HG03103 (cell line): Measurements from ENCODE around the gene USH1C.

Experiments used
- ATAC-seq: cut with Tn5 transposase; IDR thresholded peaks from one replicate; pipeline ENCODE4 v1.9.1; 2021; ENCODE audit warnings: low read depth; ENCODE audit not compliant: unreplicated experiment

USH1C gene

GRCh38 chr11:17544181-17544622 is at the start of gene USH1C:
TSS of gene USH1C (minus strand) at chr11:17544416. CDS start at chr11:17544307, 109 bp downstream.
- ATAC-seq: no peak

- ATAC-seq: no peak
Measured at GRCh38 chr11:17593466-17594245, 49.4 kb upstream of the USH1C start.

- ATAC-seq: no peak
Measured at GRCh38 chr11:17591293-17591692, 47.1 kb upstream of the USH1C start.

- ATAC-seq: no peak
Measured at GRCh38 chr11:17590463-17590862, 46.2 kb upstream of the USH1C start.

GRCh38 chr11:17588721-17589120 is 44.5 kb upstream of the USH1C start:
- ATAC-seq: no peak

DNA sequence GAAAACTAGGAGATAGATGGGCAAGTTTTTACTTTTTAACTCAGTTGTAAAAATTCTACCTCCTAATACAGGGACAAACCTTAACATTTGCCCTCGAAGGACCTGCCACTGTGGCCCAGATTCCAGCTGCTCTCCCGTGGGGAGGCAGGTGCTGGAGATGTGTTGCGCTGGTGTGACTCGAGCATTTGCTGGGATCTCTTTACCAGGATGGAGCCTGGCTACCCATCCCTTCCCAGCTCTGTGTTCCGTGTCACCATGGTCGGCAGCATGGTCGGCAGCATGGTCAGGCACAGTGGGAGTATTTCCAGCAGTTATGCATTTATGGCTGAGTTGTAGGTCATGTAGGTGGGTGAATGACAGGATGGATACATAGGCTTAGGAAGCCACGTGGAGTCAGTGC is 44.0 kb upstream of the USH1C start:
- ATAC-seq: no peak

DNA sequence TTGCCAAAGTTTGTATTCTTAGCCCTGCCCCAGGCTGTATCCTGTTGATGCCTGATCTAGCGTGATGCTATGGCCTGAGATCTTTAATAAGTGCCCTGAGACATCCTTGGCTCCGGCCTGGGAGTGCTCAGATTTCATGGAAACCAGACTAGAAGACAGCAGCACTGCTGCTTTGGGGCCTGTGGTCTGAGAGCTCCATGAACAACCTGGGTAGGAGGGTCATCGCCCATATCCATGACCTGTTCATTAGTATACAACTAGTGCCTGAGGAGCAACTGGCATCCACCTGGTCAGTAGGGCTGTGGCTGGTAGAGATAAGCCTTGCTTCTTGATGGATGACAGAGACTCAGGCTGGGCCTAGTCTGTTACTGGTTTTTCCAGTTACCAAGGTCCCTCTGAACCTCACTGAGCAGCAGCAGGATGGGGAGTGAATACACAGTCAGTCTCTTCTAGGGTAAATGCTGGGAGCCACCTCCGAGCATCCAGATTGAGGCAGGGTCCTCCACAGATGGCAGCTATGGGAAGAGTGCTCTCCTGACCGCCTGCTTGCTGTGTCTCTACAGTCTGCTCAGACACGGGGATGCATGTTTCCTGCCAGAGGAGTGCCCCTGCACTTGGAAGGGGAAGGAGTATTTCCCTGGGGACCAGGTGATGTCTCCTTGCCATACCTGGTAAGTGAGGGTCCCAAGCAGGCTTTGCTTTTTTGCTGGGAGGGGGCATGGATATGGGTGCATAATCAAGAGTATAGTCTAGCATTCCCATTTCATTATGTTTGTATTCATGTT is 41.9 kb upstream of the USH1C start:
- no peak for ATAC-seq

- ATAC-seq: no peak
Measured at GRCh38 chr11:17581732-17582053, 37.5 kb upstream of the USH1C start.

- ATAC-seq: no peak
Measured at GRCh38 chr11:17581036-17581731, 37.0 kb upstream of the USH1C start.

DNA sequence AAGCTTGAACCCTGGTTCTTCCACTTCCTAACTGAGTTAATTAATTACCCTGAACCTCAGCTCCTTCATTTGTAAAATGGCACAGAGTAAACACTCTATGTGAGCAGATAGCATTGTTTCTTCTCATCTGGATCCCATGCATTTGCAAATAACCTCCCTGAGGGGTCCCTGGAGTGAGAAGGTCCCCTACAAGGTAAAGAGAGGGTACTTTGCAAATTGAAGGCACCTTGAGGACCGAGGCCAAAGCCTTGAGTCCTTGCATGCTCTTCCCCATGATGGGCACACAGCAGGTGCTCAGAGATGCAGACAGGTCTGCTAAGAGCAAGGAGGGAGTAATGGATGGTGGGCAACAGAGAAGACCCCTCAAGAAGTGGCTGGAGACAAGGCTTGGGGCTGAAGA is 36.1 kb upstream of the USH1C start:
- no peak for ATAC-seq

DNA sequence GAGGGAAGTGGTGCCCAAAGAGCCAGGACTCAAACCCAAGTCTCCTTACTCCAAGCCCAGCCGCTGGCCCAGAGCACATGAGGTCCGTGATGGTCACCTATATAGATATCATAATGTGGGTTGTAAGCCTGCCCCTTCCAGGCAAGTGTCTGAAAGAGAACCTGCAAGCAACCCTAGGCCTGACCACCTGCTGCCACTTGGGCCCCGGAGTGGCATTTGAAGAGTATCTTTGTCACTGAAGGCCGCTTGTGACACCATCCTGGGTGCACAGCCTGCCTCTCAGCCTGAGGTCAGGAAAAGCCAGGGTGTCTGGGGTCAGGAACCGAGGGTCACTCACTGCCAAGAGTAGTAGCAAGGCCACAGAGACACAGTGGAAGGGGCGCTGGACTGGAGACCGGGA is 35.2 kb upstream of the USH1C start:
- no peak for ATAC-seq

DNA sequence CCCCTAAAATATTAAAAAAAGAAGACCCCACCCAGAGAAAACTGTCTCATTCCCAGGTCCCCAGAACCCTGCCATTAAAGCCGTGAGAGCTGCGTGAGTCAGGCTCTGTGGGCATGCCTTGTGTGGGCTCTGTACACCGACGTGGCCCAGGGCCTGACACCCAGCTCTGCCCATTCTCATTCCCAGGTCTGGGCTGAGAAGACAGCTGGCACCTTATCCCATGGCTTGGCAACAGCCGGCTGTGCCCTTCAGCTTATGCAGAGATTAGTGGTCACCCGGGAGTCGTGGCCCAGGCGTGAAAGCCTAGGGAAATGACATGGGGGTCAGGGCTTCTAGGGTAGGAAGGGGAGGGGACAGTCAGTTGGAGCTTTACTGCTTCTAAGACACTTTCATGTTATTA is 34.7 kb upstream of the USH1C start:
- ATAC-seq: no peak

GRCh38 chr11:17578296-17578695 is 34.1 kb upstream of the USH1C start:
- no peak for ATAC-seq

- ATAC-seq: no peak
Measured at GRCh38 chr11:17575431-17576425, 31.5 kb upstream of the USH1C start.

DNA sequence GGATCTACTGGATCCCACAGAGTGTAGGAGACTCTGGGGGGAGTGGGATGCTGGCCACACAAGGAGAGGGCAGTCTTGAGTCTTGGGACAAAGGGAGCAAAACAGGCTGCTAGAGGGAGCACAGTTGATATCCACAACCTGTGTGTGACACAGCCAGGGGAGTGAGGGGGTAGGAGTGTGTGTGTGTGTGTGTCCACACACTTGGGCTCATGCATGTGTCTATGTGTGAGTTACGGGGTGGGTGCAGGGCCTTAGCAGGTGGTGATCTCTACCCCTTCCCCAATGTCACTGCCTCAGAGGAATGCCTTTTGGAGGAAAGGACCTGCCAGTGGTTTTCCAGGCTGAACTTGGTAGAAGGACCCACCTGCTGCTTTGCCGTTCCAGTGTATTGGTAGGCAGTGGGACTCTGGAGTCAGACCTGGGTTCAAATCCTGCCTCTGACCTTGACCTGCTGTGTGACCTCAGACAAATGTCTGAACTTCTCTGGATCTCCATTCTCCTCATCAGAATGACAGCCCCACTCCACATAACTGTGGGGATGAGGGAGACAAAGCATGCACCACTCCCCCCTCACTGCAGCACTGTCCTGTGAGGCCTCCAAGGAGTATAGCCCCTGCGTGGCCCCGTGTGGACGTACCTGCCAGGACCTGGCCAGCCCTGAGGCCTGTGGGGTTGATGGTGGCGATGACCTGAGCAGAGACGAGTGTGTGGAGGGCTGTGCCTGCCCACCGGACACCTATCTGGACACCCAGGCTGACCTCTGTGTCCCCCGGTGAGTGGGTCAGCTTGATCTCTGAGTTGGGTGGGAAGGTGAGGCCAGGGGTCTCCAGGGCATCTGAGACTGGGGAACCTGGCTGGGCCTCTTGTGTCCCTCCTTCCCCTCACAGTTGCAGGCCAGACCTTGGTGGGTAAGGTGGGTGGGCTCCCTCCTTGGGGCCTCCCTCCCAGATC is 30.2 kb upstream of the USH1C start:
- ATAC-seq: no peak

- ATAC-seq: no peak
Measured at GRCh38 chr11:17573526-17573925, 29.3 kb upstream of the USH1C start.

- ATAC-seq: no peak
Measured at GRCh38 chr11:17572791-17573460, 28.7 kb upstream of the USH1C start.

DNA sequence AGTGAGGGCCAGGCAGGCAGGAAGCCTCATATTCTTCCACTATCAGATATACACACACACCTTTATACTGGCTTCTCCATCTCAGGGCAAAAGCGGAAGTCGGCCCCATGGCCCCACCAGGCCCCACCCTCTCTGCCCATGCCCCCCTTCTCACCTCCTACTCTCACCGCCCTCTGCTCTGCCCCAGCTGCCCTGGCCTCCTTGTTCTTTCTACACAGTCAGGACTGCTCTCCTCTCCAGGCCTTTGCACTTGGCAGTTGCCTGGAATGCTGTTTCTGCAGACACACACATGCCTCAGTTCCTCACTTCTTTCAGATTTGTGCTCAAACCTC is 28.1 kb upstream of the USH1C start:
- ATAC-seq: no peak
